ENCODE data around the gene DUOX1.
A peak's percentile ranks its signal among the peaks of the same experiment; 100 is the strongest.

GRCh38 chr15:45136378-45136764 lies 6.6 kb downstream of the DUOX1 start:
- TF ChIP-seq ZBTB25 (CRISPR knock-in tag; IDR thresholded peaks at IDR 0.05) (no peak), ZNF44 (CRISPR knock-in tag; IDR thresholded peaks at IDR 0.05) (no peak), TRIM24 (CRISPR knock-in tag; IDR thresholded peaks at IDR 0.05) (no peak), ZNF446 (CRISPR knock-in tag; IDR thresholded peaks at IDR 0.05) (no peak), ATF1 (CRISPR knock-in tag; IDR thresholded peaks at IDR 0.05) (no peak), ZNF264 (CRISPR knock-in tag; IDR thresholded peaks at IDR 0.05) (no peak), TARDBP (CRISPR knock-in tag; IDR thresholded peaks at IDR 0.05) (no peak)
- TF ChIP-seq, protein P1, sequence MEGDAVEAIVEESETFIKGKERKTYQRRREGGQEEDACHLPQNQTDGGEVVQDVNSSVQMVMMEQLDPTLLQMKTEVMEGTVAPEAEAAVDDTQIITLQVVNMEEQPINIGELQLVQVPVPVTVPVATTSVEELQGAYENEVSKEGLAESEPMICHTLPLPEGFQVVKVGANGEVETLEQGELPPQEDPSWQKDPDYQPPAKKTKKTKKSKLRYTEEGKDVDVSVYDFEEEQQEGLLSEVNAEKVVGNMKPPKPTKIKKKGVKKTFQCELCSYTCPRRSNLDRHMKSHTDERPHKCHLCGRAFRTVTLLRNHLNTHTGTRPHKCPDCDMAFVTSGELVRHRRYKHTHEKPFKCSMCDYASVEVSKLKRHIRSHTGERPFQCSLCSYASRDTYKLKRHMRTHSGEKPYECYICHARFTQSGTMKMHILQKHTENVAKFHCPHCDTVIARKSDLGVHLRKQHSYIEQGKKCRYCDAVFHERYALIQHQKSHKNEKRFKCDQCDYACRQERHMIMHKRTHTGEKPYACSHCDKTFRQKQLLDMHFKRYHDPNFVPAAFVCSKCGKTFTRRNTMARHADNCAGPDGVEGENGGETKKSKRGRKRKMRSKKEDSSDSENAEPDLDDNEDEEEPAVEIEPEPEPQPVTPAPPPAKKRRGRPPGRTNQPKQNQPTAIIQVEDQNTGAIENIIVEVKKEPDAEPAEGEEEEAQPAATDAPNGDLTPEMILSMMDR (CRISPR knock-in tag; IDR thresholded peaks at IDR 0.05) = peak; percentile 61
